Measurements from ENCODE around the gene NR1D2.
A peak's percentile ranks its signal among the peaks of the same experiment; 100 is the strongest.

The NR1D2 gene

GRCh38 chr3:23931597-23931996, 13.5 kb upstream of the NR1D2 start:
- no peak for DNase-seq (ENCODE audit: low read depth)

- DNase-seq (ENCODE audit: low read depth), result no peak
Observed at GRCh38 chr3:23932571-23932970, 12.5 kb upstream of the NR1D2 start.

GRCh38 chr3:23934253-23934652, 10.8 kb upstream of the NR1D2 start:
- DNase-seq (ENCODE audit: low read depth), result no peak

- no peak for DNase-seq (ENCODE audit: low read depth)
Observed at GRCh38 chr3:23937296-23937695, 7.8 kb upstream of the NR1D2 start.

DNA sequence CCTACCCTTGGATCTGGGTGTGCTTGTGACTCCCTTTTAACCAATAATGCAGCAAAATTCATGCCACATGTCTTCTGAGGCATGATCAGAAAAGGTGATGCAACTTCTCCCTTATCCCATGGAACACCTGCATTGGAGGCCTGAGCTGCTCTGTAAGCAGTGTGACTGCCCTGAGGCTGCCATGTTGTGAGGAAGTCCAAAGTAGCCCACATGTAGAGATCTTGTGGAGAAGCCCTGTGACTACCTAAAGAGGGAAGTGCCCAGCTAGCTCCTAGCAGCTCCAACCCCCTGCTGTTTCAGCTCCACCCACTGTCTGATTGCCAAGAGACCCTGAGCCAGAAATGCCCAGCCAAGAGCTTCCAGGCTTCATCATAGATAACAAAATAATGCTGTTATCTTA, 6.4 kb upstream of the NR1D2 start:
- DNase-seq (ENCODE audit: low read depth), result no peak

- DNase-seq (ENCODE audit: low read depth), result no peak
Observed at GRCh38 chr3:23940775-23941174, 4.3 kb upstream of the NR1D2 start.

- DNase-seq (ENCODE audit: low read depth), result no peak
Observed at GRCh38 chr3:23941440-23941839, 3.6 kb upstream of the NR1D2 start.

GRCh38 chr3:23942546-23942945, 2.5 kb upstream of the NR1D2 start:
- DNase-seq (ENCODE audit: low read depth), result no peak

GRCh38 chr3:23944007-23944783, 891 bp upstream of the NR1D2 start:
- no peak for DNase-seq (ENCODE audit: low read depth)

GRCh38 chr3:23945663-23945912, 502 bp downstream of the NR1D2 start:
- DNase-seq (ENCODE audit: low read depth), result no peak

- peak; percentile 99 for DNase-seq (ENCODE audit: low read depth)
Observed at GRCh38 chr3:23945913-23946687, 1.0 kb downstream of the NR1D2 start.

- DNase-seq (ENCODE audit: low read depth), result no peak
Observed at GRCh38 chr3:23948761-23949160, 3.7 kb downstream of the NR1D2 start.

DNA sequence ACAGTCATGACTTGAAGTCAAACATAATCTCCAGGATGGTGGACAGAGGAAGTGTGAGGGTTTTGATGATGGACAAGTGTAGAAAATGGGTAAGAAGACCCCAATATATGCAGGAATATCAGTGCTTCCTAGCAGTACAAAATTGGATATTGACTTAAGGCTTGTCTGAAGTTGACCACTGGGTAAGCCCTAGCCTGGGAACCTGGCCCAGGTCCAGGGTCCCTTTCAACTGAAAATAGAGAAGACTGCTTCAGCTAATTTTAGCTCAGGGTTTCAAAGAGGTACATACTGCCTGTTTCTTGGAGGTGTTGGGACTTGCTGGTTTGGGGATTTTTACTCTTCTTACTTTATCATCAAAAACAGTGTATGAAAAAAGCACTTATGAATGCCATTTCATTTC, 4.7 kb downstream of the NR1D2 start:
- DNase-seq (ENCODE audit: low read depth), result no peak

DNA sequence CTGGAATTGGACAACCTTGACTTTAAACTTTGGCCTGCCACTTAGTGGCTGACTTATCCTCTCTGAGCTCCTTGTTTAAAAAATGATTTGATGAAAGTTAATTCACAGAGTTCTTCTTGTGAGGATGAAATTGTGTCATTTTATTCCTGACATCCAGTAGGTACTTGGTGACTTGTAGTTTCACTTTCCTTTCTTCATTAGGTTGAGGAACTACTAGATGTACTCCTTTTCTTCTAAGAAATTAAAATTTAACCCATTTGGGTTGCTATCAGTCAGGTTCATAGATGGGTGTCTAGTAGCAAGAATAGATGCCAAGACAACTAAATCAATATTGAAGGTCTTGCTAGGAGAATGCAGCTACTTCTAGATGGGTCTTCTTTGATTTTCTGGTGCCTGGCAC, 5.2 kb downstream of the NR1D2 start:
- DNase-seq (ENCODE audit: low read depth), result no peak

GRCh38 chr3:23952646-23953045, 7.6 kb downstream of the NR1D2 start:
- DNase-seq (ENCODE audit: low read depth), result no peak

DNA sequence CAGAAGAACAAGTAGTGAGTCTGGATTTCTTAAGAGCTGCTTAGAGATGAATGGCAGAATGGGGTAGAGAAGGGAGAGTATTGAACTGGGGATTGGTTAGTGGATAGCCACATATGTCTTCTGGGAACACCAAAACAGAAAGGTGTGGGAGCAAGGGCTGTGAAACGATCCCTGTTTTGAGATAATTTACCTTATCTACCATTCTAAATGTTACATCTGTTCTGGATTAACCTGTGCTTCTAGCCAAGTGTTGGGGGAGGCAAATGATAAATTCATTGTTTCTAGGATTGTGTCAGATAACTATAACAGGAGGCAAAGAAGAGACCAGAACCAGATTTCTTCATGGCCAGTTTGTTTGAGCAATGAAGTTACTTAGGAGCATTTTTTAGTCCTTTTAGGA, 8.4 kb downstream of the NR1D2 start:
- DNase-seq (ENCODE audit: low read depth), result no peak

GRCh38 chr3:23954144-23954543, 9.1 kb downstream of the NR1D2 start:
- no peak for DNase-seq (ENCODE audit: low read depth)

DNA sequence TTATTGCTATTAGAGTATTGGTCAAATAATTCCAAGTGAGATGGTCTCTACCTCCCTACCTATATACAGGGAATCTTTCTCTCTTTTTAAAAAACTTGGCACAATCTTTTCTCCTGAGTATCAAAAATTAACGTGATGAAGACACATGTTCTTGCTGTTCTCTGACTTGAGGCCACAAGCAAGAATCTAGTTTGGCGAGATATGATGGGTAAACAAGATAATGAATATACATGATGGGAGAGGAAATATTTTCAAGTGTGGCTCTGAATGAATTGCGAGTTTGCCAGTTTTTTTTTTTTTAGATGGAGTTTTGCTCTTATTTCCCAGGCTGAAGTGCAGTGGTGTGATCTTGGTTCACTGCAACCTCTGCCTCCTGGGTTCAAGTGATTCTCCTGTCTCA, 11.6 kb downstream of the NR1D2 start:
- no peak for DNase-seq (ENCODE audit: low read depth)

DNA sequence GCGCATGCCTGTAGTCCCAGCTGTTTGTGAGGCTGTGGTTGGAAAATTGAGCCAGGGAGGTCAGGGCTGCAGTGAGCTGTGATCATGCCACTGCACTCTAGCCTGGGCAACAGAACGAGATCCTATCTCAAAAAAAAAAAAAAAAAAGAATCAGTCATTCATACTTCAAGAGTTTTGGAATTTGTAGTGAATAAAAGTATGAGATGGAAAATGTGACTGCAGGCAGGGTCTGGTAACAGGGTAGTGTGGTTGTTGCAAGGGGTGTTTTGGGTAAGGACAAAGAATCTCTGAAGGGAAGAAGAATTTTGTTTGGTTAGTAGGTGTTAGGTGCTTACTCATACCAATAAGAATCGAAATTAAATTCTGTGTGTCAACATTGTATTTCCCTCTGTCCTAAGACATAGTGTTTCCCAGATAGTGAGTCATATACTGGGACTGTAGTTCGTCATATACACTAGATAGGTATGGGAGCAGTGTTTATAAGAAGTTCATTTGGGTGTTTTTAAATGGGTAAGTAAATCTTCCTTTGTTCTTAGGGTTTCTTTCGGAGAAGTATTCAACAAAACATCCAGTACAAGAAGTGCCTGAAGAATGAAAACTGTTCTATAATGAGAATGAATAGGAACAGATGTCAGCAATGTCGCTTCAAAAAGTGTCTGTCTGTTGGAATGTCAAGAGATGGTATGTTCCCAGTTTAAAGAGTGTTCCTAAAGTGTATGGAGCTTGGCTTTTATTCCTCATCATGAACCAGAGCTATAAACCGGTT, 14.2 kb downstream of the NR1D2 start:
- DNase-seq (ENCODE audit: low read depth), result no peak

- no peak for DNase-seq (ENCODE audit: low read depth)
Observed at GRCh38 chr3:23960649-23961048, 15.6 kb downstream of the NR1D2 start.

DNA sequence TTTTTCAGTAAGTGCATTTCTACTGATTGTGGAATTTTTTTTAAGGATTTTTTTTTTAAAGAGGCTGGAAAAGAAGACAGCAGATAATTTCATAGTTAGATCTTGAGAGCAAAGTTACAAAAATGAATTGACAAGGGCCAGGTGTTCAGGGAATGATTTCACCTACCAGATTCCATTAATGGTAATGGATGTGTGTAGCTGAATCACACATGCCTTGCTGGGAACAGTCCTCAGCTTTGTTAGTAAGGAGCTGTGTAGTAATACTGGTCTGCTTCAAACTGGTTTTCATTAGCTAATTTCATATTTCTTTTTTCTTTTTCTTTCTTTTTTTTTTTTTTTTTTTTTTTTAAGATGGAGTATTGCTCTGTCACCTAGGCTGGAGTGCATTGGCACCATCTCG, 16.0 kb downstream of the NR1D2 start:
- DNase-seq (ENCODE audit: low read depth), result no peak

DNA sequence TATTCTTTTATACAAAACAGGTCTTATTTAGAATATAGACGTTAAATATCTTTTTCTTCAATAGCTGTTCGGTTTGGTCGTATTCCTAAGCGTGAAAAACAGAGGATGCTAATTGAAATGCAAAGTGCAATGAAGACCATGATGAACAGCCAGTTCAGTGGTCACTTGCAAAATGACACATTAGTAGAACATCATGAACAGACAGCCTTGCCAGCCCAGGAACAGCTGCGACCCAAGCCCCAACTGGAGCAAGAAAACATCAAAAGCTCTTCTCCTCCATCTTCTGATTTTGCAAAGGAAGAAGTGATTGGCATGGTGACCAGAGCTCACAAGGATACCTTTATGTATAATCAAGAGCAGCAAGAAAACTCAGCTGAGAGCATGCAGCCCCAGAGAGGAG, 16.8 kb downstream of the NR1D2 start:
- no peak for DNase-seq (ENCODE audit: low read depth)

GRCh38 chr3:23964537-23965235, 19.6 kb downstream of the NR1D2 start:
- DNase-seq (ENCODE audit: low read depth), result no peak

Measured in stimulated activated CD8-positive, alpha-beta memory T cell treated with anti-CD3 and anti-CD28 coated beads, Interleukin-12 subunit alpha, Interleukin-12 subunit beta, amount 100 ng/mL, for 4 hours (primary cell).